HG03066 (cell line): Measurements from ENCODE around the gene TCP11L2.

Source experiments
- ATAC-seq: cut with Tn5 transposase; IDR thresholded peaks from one replicate; pipeline ENCODE4 v1.9.1; 2021; ENCODE audit warnings: low read depth; ENCODE audit not compliant: unreplicated experiment

TCP11L2 gene

GRCh38 chr12:106387848-106388377, 85.4 kb downstream of the TCP11L2 start:
- ATAC-seq = no peak

- no peak for ATAC-seq
These were observed 86.6 kb downstream of the TCP11L2 start for GRCh38 chr12:106389151-106389550.

- ATAC-seq = no peak
These were observed 90.2 kb downstream of the TCP11L2 start for GRCh38 chr12:106392759-106393158.
